ENCODE data around the gene GIPC3.

- TF ChIP-seq CTCF (IDR thresholded peaks at IDR 0.05) (no peak), POLR2A (IDR thresholded peaks at IDR 0.05) (no peak)
Observed at GRCh38 chr19:3551792-3552095, 33.5 kb upstream of the GIPC3 start.

Measured in adrenal gland (tissue), 5 donors.